ENCODE results near the gene GALNT15.

Gene GALNT15

GRCh38 chr3:16189201-16189600, 14.7 kb downstream of the GALNT15 start:
- no peak overlapping the region for H3K4me3 ChIP-seq (ENCODE audit: low read depth, low read length)
- ChIA-PET POLR2A (no interaction called here), CTCF (interaction anchor here (0.8 to 3.5 kb wide), 8 partner anchors 8 to 373 kb away, joined by 3 to 17 read pairs (median 4); no protein-coding TSS in a partner anchor)
- no peak for TF ChIP-seq CTCF (IDR thresholded peaks at IDR 0.05; ENCODE audit: insufficient read depth, low read length, missing control alignments)
- no peak for DNase-seq (ENCODE audit: low read depth, low spot score)

- ChIA-PET CTCF (interaction anchor here (1.7 to 3.5 kb wide), 3 partner anchors 10 to 142 kb away, joined by 6 to 17 read pairs (median 8); no protein-coding TSS in a partner anchor), POLR2A (no interaction called here)
- no peak for TF ChIP-seq CTCF (IDR thresholded peaks at IDR 0.05; ENCODE audit: insufficient read depth, low read length, missing control alignments)
- no peak for DNase-seq (ENCODE audit: low read depth, low spot score)
- H3K4me3 ChIP-seq (ENCODE audit: low read depth, low read length), result no peak overlapping the region
These were observed 16.2 kb downstream of the GALNT15 start for GRCh38 chr3:16190704-16191103.

- H3K4me3 ChIP-seq (ENCODE audit: low read depth, low read length), result no peak overlapping the region
- no peak for DNase-seq (ENCODE audit: low read depth, low spot score)
- TF ChIP-seq CTCF (IDR thresholded peaks at IDR 0.05; ENCODE audit: insufficient read depth, low read length, missing control alignments), result no peak
- POLR2A ChIA-PET, result no interaction called here
- CTCF ChIA-PET, result interaction anchor here (0.8 to 3.5 kb wide), 5 partner anchors 8 to 143 kb away, joined by 3 to 17 read pairs (median 4); no protein-coding TSS in a partner anchor
These were observed 17.1 kb downstream of the GALNT15 start for GRCh38 chr3:16191591-16191990.

- no peak for DNase-seq (ENCODE audit: low read depth, low spot score)
- CTCF ChIA-PET, result interaction anchor here (0.8 to 3.5 kb wide), 7 partner anchors 13 to 144 kb away, joined by 3 to 17 read pairs (median 7); no protein-coding TSS in a partner anchor
- TF ChIP-seq CTCF (IDR thresholded peaks at IDR 0.05; ENCODE audit: insufficient read depth, low read length, missing control alignments), result no peak
- H3K4me3 ChIP-seq (ENCODE audit: low read depth, low read length), result no peak overlapping the region
- POLR2A ChIA-PET, result no interaction called here
These were observed 17.8 kb downstream of the GALNT15 start for GRCh38 chr3:16192176-16192811.

- H3K4me3 ChIP-seq (ENCODE audit: low read depth, low read length), result no peak overlapping the region
- DNase-seq (ENCODE audit: low read depth, low spot score), result no peak
- ChIA-PET CTCF (interaction anchor here (1.4 to 1.5 kb wide), 2 partner anchors 17 to 20 kb away, joined by 3 to 5 read pairs; no protein-coding TSS in a partner anchor), POLR2A (no interaction called here)
- TF ChIP-seq CTCF (IDR thresholded peaks at IDR 0.05; ENCODE audit: insufficient read depth, low read length, missing control alignments), result no peak
These were observed 23.9 kb downstream of the GALNT15 start for GRCh38 chr3:16198427-16198826.

GRCh38 chr3:16199769-16200168, 25.3 kb downstream of the GALNT15 start:
- DNase-seq (ENCODE audit: low read depth, low spot score), result no peak
- CTCF ChIA-PET, result interaction anchor here (0.6 to 0.9 kb wide), 2 partner anchors 52 to 384 kb away, joined by 3 to 4 read pairs; no protein-coding TSS in a partner anchor
- H3K4me3 ChIP-seq (ENCODE audit: low read depth, low read length), result no peak overlapping the region
- POLR2A ChIA-PET, result no interaction called here
- TF ChIP-seq CTCF (IDR thresholded peaks at IDR 0.05; ENCODE audit: insufficient read depth, low read length, missing control alignments), result no peak

Data from AG04449 (cell line).